Epithelial cell of esophagus (primary cell): ENCODE data around the gene TTC7B.

ENCODE experiments used
- DNase-seq: peaks from one replicate; pipeline ENCODE4 v3.0.0; 2010; ENCODE audit warnings: low read depth
- H3K4me3 ChIP-seq: 2 replicates; pipeline ENCODE4 v1.5.1; 2011; ENCODE audit warnings: mild to moderate bottlenecking, low read length, control low read depth
- TF ChIP-seq, protein P1 (sequence below): IDR thresholded peaks from 2 replicates; pipeline ENCODE4 v1.5.1; 2011; ENCODE audit warnings: low read depth, mild to moderate bottlenecking, low read length, control low read depth, inconsistent platforms; ENCODE audit not compliant: insufficient read depth; ENCODE audit errors: missing control alignments

TTC7B gene

GRCh38 chr14:90567991-90568390, 248.2 kb downstream of the TTC7B start:
- TF ChIP-seq, protein P1, sequence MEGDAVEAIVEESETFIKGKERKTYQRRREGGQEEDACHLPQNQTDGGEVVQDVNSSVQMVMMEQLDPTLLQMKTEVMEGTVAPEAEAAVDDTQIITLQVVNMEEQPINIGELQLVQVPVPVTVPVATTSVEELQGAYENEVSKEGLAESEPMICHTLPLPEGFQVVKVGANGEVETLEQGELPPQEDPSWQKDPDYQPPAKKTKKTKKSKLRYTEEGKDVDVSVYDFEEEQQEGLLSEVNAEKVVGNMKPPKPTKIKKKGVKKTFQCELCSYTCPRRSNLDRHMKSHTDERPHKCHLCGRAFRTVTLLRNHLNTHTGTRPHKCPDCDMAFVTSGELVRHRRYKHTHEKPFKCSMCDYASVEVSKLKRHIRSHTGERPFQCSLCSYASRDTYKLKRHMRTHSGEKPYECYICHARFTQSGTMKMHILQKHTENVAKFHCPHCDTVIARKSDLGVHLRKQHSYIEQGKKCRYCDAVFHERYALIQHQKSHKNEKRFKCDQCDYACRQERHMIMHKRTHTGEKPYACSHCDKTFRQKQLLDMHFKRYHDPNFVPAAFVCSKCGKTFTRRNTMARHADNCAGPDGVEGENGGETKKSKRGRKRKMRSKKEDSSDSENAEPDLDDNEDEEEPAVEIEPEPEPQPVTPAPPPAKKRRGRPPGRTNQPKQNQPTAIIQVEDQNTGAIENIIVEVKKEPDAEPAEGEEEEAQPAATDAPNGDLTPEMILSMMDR: no peak
- no peak for DNase-seq
- no peak overlapping the region for H3K4me3 ChIP-seq

GRCh38 chr14:90567191-90567590, 249.0 kb downstream of the TTC7B start:
- TF ChIP-seq, protein P1: no peak
- DNase-seq: no peak
- H3K4me3 ChIP-seq: no peak overlapping the region

DNA sequence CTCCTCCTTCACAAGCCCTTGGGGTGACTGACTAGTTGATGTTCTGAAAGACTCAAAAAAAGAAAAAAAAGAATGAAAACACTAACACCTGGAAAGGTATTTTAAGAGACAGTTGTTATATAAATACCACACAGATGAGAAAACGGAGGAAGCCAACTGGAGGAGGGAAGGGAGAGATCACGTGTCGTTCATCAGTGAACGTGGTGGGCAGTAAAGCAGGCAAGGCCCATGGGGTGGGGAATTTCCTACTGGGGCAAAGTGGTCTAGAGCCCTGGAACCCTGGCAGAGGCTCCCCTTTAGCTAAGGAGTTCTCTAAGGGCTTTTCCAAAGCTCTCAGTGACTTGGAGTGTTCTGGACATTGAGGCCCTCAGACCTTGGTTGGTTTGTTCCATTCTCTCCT, 249.7 kb downstream of the TTC7B start:
- H3K4me3 ChIP-seq: no peak overlapping the region
- TF ChIP-seq, protein P1: no peak
- no peak for DNase-seq

GRCh38 chr14:90564496-90564895, 251.7 kb downstream of the TTC7B start:
- DNase-seq: no peak
- H3K4me3 ChIP-seq: no peak overlapping the region
- TF ChIP-seq, protein P1: no peak

DNA sequence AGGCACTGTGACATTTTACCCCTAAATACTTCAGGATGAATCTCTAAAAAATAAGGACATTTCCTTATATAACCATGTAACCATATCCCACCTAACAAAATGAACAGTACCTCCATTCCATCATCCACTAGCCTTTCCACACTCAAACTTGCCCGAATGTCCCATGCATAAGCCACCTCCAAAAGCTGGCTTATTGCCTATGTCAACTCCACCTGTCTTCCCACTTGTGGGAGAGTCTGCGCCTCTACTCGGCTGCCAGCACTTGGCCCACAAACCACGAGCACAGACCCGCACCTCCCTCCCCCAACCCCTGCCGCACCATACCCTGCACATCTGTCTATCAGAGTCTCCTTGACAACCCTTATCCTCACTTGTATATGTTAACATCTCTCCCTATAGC, 253.6 kb downstream of the TTC7B start:
- no peak overlapping the region for H3K4me3 ChIP-seq
- no peak for DNase-seq
- TF ChIP-seq, protein P1: no peak

GRCh38 chr14:90561920-90562319, 254.3 kb downstream of the TTC7B start:
- TF ChIP-seq, protein P1: no peak
- DNase-seq: no peak
- H3K4me3 ChIP-seq: no peak overlapping the region

GRCh38 chr14:90560991-90561390, 255.2 kb downstream of the TTC7B start:
- TF ChIP-seq, protein P1: no peak
- no peak for DNase-seq
- no peak overlapping the region for H3K4me3 ChIP-seq
